Transverse colon (tissue), 4 donors: Measurements from ENCODE around the gene OSBP.

ENCODE experiments used
- POLR2A ChIP-seq: fragments of 450-650 bp; IDR thresholded peaks from one replicate; pipeline ENCODE4 v1.6.1; 2016; ENCODE audit warnings: antibody characterized with exemption, mild to moderate bottlenecking, moderate library complexity
- POLR2AphosphoS5 ChIP-seq, 3 donors: sonication (generic); formaldehyde crosslinking; IDR thresholded peaks; one replicate each; pipeline ENCODE4 v1.6.1; 2016; ENCODE audit warnings: antibody characterized with exemption in 3 of 3
- TF ChIP-seq, protein P1 (sequence below), 5 experiments: fragments of 200-600 bp in 3 of 5; fragments of 450-650 bp in 2 of 5; sonication (generic) in 3 of 5; IDR thresholded peaks; 1 replicate in 2 of 5; 2 replicates in 3 of 5; pipeline ENCODE4 v1.5.1; 2016 to 2017; ENCODE audit warnings: antibody characterized with exemption in 5 of 5, inconsistent platforms in 3 of 5, mild to moderate bottlenecking in 2 of 5, moderate library complexity in 1 of 5

DNA sequence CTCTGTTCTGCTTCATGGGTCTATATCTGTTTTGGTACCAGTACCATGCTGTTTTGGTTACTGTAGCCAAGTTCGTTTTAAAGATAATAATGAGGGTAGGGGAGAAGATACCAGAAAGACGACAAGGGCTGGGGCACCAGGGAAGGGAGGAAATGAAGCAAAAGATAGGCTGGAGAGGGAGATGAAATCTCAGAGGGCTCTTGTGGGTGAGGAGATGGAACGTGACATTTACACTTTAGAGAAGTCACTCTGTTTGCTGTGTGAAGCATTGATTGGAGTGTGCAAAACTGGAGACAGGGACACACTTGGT is 70.8 kb downstream of the OSBP start:
- TF ChIP-seq, protein P1, sequence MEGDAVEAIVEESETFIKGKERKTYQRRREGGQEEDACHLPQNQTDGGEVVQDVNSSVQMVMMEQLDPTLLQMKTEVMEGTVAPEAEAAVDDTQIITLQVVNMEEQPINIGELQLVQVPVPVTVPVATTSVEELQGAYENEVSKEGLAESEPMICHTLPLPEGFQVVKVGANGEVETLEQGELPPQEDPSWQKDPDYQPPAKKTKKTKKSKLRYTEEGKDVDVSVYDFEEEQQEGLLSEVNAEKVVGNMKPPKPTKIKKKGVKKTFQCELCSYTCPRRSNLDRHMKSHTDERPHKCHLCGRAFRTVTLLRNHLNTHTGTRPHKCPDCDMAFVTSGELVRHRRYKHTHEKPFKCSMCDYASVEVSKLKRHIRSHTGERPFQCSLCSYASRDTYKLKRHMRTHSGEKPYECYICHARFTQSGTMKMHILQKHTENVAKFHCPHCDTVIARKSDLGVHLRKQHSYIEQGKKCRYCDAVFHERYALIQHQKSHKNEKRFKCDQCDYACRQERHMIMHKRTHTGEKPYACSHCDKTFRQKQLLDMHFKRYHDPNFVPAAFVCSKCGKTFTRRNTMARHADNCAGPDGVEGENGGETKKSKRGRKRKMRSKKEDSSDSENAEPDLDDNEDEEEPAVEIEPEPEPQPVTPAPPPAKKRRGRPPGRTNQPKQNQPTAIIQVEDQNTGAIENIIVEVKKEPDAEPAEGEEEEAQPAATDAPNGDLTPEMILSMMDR (IDR thresholded peaks at IDR 0.05), result no peak
- TF ChIP-seq POLR2A (no peak), POLR2AphosphoS5 (IDR thresholded peaks at IDR 0.05) (no peak)
